Natural killer cell treated with Interleukin-12 subunit alpha and Interleukin-12 subunit beta and Interleukin-15 and Interleukin-18, amount 100 ng/mL, for 72 hours (primary cell): ENCODE data around the gene YKT6. TPM values are rescaled to one million over a fixed set of nuclear protein-coding genes. Genes with fewer than 3 reads are reported as not detected.

Experiments
- ATAC-seq, 2 donors: fragments of 150-1000 bp; cut with Tn5 transposase in 1 of 2; sonication (Bioruptor Pico), chemical (Tn5 transposase) in 1 of 2; 2 replicates each; pipeline ENCODE4 v1.10.0; 2021
- DNase-seq: peaks from one replicate; pipeline ENCODE4 v3.0.0; 2022; ENCODE audit warnings: low spot score
- H3K27ac Mint-ChIP-seq, 2 donors: 1 replicate in 1 of 2; 2 replicates in 1 of 2; pipeline ENCODE4 v1.8.0; 2022; ENCODE audit warnings: mixed read lengths in 2 of 2, mild to moderate bottlenecking in 1 of 2, moderate library complexity in 1 of 2
- H3K27me3 Mint-ChIP-seq, 2 donors: 1 replicate in 1 of 2; 2 replicates in 1 of 2; pipeline ENCODE4 v1.8.0; 2022; ENCODE audit warnings: mixed read lengths in 2 of 2
- H3K36me3 Mint-ChIP-seq: one replicate; pipeline ENCODE4 v1.8.0; 2022; ENCODE audit warnings: mixed read lengths
- H3K4me1 Mint-ChIP-seq, 2 donors: 1 replicate in 1 of 2; 2 replicates in 1 of 2; pipeline ENCODE4 v1.8.0; 2022; ENCODE audit warnings: low read depth in 2 of 2, mixed read lengths in 2 of 2, mild to moderate bottlenecking in 1 of 2
- H3K4me3 Mint-ChIP-seq: one replicate; pipeline ENCODE4 v1.8.0; 2022; ENCODE audit warnings: mixed read lengths
- H3K9me3 Mint-ChIP-seq: 2 replicates; pipeline ENCODE4 v1.8.0; 2022; ENCODE audit warnings: mixed read lengths
- total RNA-seq, 2 donors: library from RNA; stranded (reverse); gene quantifications; one replicate each; pipeline ENCODE4 v1.2.3, GENCODE V29; 2022

YKT6 gene
- total RNA-seq, 2 donors from 2014 or later: 93.1 to 99.3 TPM

- DNase-seq: peak; percentile 6
- H3K4me1 Mint-ChIP-seq: no peaks in the 10 kb centered on the region
- H3K27me3 Mint-ChIP-seq: peaks cover 19 to 46% of the 10 kb centered on the region in 2 donors
- ATAC-seq: no peak
- H3K4me3 Mint-ChIP-seq: no peak overlapping the region
- H3K27ac Mint-ChIP-seq: no peak overlapping the region
- no peaks in the 10 kb centered on the region for H3K9me3 Mint-ChIP-seq
- H3K36me3 Mint-ChIP-seq: no peaks in the 10 kb centered on the region
Observed at GRCh38 chr7:44177570-44178131, 23.1 kb upstream of the YKT6 start.

- Mint-ChIP-seq H3K36me3 (no peaks in the 10 kb centered on the region), H3K4me1 (no peaks in the 10 kb centered on the region), H3K4me3 (no peak overlapping the region), H3K27ac (no peak overlapping the region), H3K9me3 (no peaks in the 10 kb centered on the region), H3K27me3 (peaks cover 14 to 29% of the 10 kb centered on the region in 2 donors)
- ATAC-seq: no peak
- peak; percentile 34 for DNase-seq
Observed at GRCh38 chr7:44180631-44181030, 20.1 kb upstream of the YKT6 start.

GRCh38 chr7:44182827-44183226 lies 18.0 kb upstream of the YKT6 start:
- H3K27ac Mint-ChIP-seq: no peak overlapping the region
- DNase-seq (no peak), ATAC-seq (no peak)
- no peaks in the 10 kb centered on the region for H3K36me3 Mint-ChIP-seq
- H3K4me1 Mint-ChIP-seq: no peaks in the 10 kb centered on the region
- H3K27me3 Mint-ChIP-seq: peaks cover 16 to 23% of the 10 kb centered on the region in 2 donors
- H3K9me3 Mint-ChIP-seq: no peaks in the 10 kb centered on the region
- no peak overlapping the region for H3K4me3 Mint-ChIP-seq

- H3K27me3 Mint-ChIP-seq: peaks cover 18% of the 10 kb centered on the region in 2 donors
- H3K27ac Mint-ChIP-seq: no peak overlapping the region
- no peak for DNase-seq
- no peaks in the 10 kb centered on the region for H3K4me1 Mint-ChIP-seq
- H3K4me3 Mint-ChIP-seq: no peak overlapping the region
- ATAC-seq: no peak
- no peaks in the 10 kb centered on the region for H3K9me3 Mint-ChIP-seq
- H3K36me3 Mint-ChIP-seq: no peaks in the 10 kb centered on the region
Observed at GRCh38 chr7:44183386-44183785, 17.4 kb upstream of the YKT6 start.

- H3K4me3 Mint-ChIP-seq: no peak overlapping the region
- no peak for DNase-seq
- H3K27ac Mint-ChIP-seq: no peak overlapping the region
- no peaks in the 10 kb centered on the region for H3K9me3 Mint-ChIP-seq
- no peak for ATAC-seq
- no peaks in the 10 kb centered on the region for H3K4me1 Mint-ChIP-seq
- H3K27me3 Mint-ChIP-seq: peaks cover 16 to 18% of the 10 kb centered on the region in 2 donors
- H3K36me3 Mint-ChIP-seq: no peaks in the 10 kb centered on the region
Observed at GRCh38 chr7:44184206-44184872, 16.4 kb upstream of the YKT6 start.

- Mint-ChIP-seq H3K9me3 (no peaks in the 10 kb centered on the region), H3K36me3 (no peaks in the 10 kb centered on the region), H3K4me1 (no peaks in the 10 kb centered on the region), H3K4me3 (no peak overlapping the region), H3K27me3 (peaks cover 15 to 18% of the 10 kb centered on the region in 2 donors), H3K27ac (no peak overlapping the region)
- ATAC-seq: no peak
- DNase-seq: peak; percentile 41
Observed at GRCh38 chr7:44184873-44185446, 15.8 kb upstream of the YKT6 start.

GRCh38 chr7:44185729-44186128 lies 15.0 kb upstream of the YKT6 start:
- Mint-ChIP-seq H3K36me3 (no peaks in the 10 kb centered on the region), H3K9me3 (no peaks in the 10 kb centered on the region), H3K4me3 (no peak overlapping the region), H3K4me1 (no peaks in the 10 kb centered on the region), H3K27me3 (peaks cover 17 to 22% of the 10 kb centered on the region in 2 donors), H3K27ac (no peak overlapping the region)
- ATAC-seq (no peak), DNase-seq (peak; percentile 51)

- no peaks in the 10 kb centered on the region for H3K9me3 Mint-ChIP-seq
- no peaks in the 10 kb centered on the region for H3K4me1 Mint-ChIP-seq
- no peak overlapping the region for H3K27ac Mint-ChIP-seq
- ATAC-seq (no peak), DNase-seq (peak; percentile 10)
- no peak overlapping the region for H3K4me3 Mint-ChIP-seq
- H3K36me3 Mint-ChIP-seq: no peaks in the 10 kb centered on the region
- peaks cover 17 to 23% of the 10 kb centered on the region in 2 donors for H3K27me3 Mint-ChIP-seq
Observed at GRCh38 chr7:44186736-44187135, 14.0 kb upstream of the YKT6 start.

- no peak overlapping the region for H3K4me3 Mint-ChIP-seq
- H3K27ac Mint-ChIP-seq: no peak overlapping the region
- peaks cover 18 to 28% of the 10 kb centered on the region in 2 donors for H3K27me3 Mint-ChIP-seq
- no peaks in the 10 kb centered on the region for H3K9me3 Mint-ChIP-seq
- ATAC-seq: no peak
- peak; percentile 28 for DNase-seq
- no peaks in the 10 kb centered on the region for H3K36me3 Mint-ChIP-seq
- H3K4me1 Mint-ChIP-seq: no peaks in the 10 kb centered on the region
Observed at GRCh38 chr7:44187636-44188416, 13.0 kb upstream of the YKT6 start.

GRCh38 chr7:44188480-44189225 lies 12.1 kb upstream of the YKT6 start:
- peaks cover 21 to 27% of the 10 kb centered on the region in 2 donors for H3K27me3 Mint-ChIP-seq
- no peaks in the 10 kb centered on the region for H3K9me3 Mint-ChIP-seq
- H3K4me3 Mint-ChIP-seq: no peak overlapping the region
- H3K4me1 Mint-ChIP-seq: peaks cover 0 to under 1% of the 10 kb centered on the region in 2 donors
- H3K36me3 Mint-ChIP-seq: no peaks in the 10 kb centered on the region
- H3K27ac Mint-ChIP-seq: no peak overlapping the region
- ATAC-seq (no peak), DNase-seq (peak; percentile 6)

- Mint-ChIP-seq H3K36me3 (no peaks in the 10 kb centered on the region), H3K4me3 (no peak within 1 kb of the TSS), H3K27me3 (peaks cover 23 to 25% of the 10 kb centered on the region in 2 donors), H3K27ac (no peak within 1 kb of the TSS), H3K9me3 (no peaks in the 10 kb centered on the region), H3K4me1 (peaks cover 0 to 6% of the 10 kb centered on the region in 2 donors)
- DNase-seq: peak; percentile 23
- no peak for ATAC-seq
Observed at GRCh38 chr7:44189286-44189992, 11.3 kb upstream of the YKT6 start, which contains the start of gene GCK. Gene GCK (minus strand): TSS chr7:44189439. CDS start chr7:44188953, 486 bp downstream.

- ATAC-seq (no peak), DNase-seq (peak; percentile 29)
- Mint-ChIP-seq H3K4me1 (peaks cover 0 to 6% of the 10 kb centered on the region in 2 donors), H3K9me3 (no peaks in the 10 kb centered on the region), H3K27ac (no peak overlapping the region), H3K36me3 (no peaks in the 10 kb centered on the region), H3K27me3 (peaks cover 23 to 25% of the 10 kb centered on the region in 2 donors), H3K4me3 (no peak overlapping the region)
Observed at GRCh38 chr7:44189993-44190872, 10.5 kb upstream of the YKT6 start.
